ENCODE results near the gene STXBP4. TPM values are rescaled to one million over a fixed set of nuclear protein-coding genes. Genes with fewer than 3 reads are reported as not detected.

STXBP4 gene
- total and polyA plus RNA-seq, 2 donors (not counting 3 experiments of a cell fraction or from before 2014, with no cell fraction given), result 1.9 to 12.9 TPM

GRCh38 chr17:54979657-54980056 is 11.1 kb downstream of the STXBP4 start:
- H2AFZ ChIP-seq (ENCODE audit: low read depth, low read length), result no peak overlapping the region
- H3K36me3 ChIP-seq (ENCODE audit: control insufficient read depth in 2 of 2, extremely low read depth in 1 of 2, insufficient read depth in 2 of 2, low read length in 2 of 2), result no peaks in the 10 kb centered on the region
- no peaks in the 10 kb centered on the region for H3K79me2 ChIP-seq (ENCODE audit: control insufficient read depth, insufficient read depth, low read length)
- H3K4me1 ChIP-seq (ENCODE audit: control insufficient read depth, extremely low read depth, insufficient read depth, low read length), result no peaks in the 10 kb centered on the region
- CTCF ChIA-PET, result interaction anchor here (0.8 to 1.0 kb wide), 2 partner anchors 11 to 13 kb away, joined by 3 to 4 read pairs; no protein-coding TSS in a partner anchor
- H3K9ac ChIP-seq (replicated peaks; ENCODE audit: extremely low read depth, insufficient read depth, low read length), result no peak overlapping the region
- H3K9me1 ChIP-seq (replicated peaks; ENCODE audit: control insufficient read depth, extremely low read depth, insufficient read depth, low read length), result no peaks in the 10 kb centered on the region
- DNase-seq (ENCODE audit: low read depth, low spot score) (no peak), FAIRE-seq (no peak)
- no peak overlapping the region for H3K27ac ChIP-seq (ENCODE audit: insufficient read depth, low read depth, low read length)
- TF ChIP-seq MAX (IDR thresholded peaks at IDR 0.05; ENCODE audit: insufficient read depth, insufficient read length), result no peak
- TF ChIP-seq POLR2A (IDR thresholded peaks at IDR 0.05; ENCODE audit: low read depth, low read length), result no peak
- no peak for TF ChIP-seq CTCF (IDR thresholded peaks at IDR 0.05; ENCODE audit: extremely low read depth in 1 of 2, insufficient read depth in 1 of 2, low read depth in 1 of 2, low read length in 2 of 2)
- TF ChIP-seq JUN (IDR thresholded peaks at IDR 0.05; ENCODE audit: borderline replicate concordance, insufficient read depth, insufficient read length, low read depth), result no peak
- no peak for TF ChIP-seq GATA2 (IDR thresholded peaks at IDR 0.05; ENCODE audit: insufficient read depth, insufficient read length, low read depth, low read length)
- TF ChIP-seq EZH2 (IDR thresholded peaks at IDR 0.05; ENCODE audit: borderline replicate concordance, low read depth, low read length, severe bottlenecking), result no peak
- TF ChIP-seq MYC (IDR thresholded peaks at IDR 0.05; ENCODE audit: low read depth, low read length), result no peak
- no peak for TF ChIP-seq FOS (IDR thresholded peaks at IDR 0.05; ENCODE audit: borderline replicate concordance, insufficient read depth, low read length)
- TF ChIP-seq POLR2AphosphoS5 (IDR thresholded peaks at IDR 0.05; ENCODE audit: insufficient read depth, low read depth, low read length), result no peak
- no TSS peak for BruUV-seq (replicated peaks)
- no peaks in the 10 kb centered on the region for H4K20me1 ChIP-seq (replicated peaks; ENCODE audit: control insufficient read depth, extremely low read depth, insufficient read depth, low read length)
- no peak overlapping the region for H3K4me3 ChIP-seq (replicated peaks in 1 of 3; ENCODE audit: insufficient read depth in 1 of 3, low read depth in 1 of 3, low read length in 3 of 3)
- H3K4me2 ChIP-seq (ENCODE audit: insufficient read depth, low read length), result no peak overlapping the region
- intact Hi-C loops (cut with micrococcal nuclease), result no loop called here
- POLR2A ChIA-PET, result no interaction called here
- H3K27me3 ChIP-seq (ENCODE audit: control insufficient read depth in 2 of 2, insufficient read depth in 2 of 2, low read length in 2 of 2), result no peaks in the 10 kb centered on the region
- no peaks in the 10 kb centered on the region for H3K9me3 ChIP-seq (replicated peaks; ENCODE audit: control insufficient read depth, insufficient read depth, low read length)
- dilution Hi-C loops (cut with MboI; ENCODE audit: extremely low pct_ligation_motif_present, low sequenced_read_pairs), result no loop called here
